AG04449 (cell line): Measurements from ENCODE around the gene URAD.
"Not testable (repeated sequence)": the region's sequence is repeated elsewhere in the genome, so short reads cannot be mapped to it uniquely, and the experiment has no call there.

ENCODE experiments used
- CTCF ChIA-PET: fragments of 350-600 bp; formaldehyde crosslinking; extraction: SDS; loops from one replicate; lab custom pipeline; 2021; ENCODE audit warnings: antibody characterized with exemption; lab: Yijun Ruan, JAX
- POLR2A ChIA-PET: fragments of 400-600, 350-600 bp; formaldehyde crosslinking; extraction: SDS; loops from one replicate; lab custom pipeline; 2020; ENCODE audit warnings: antibody characterized with exemption, inconsistent platforms; lab: Yijun Ruan, JAX
- DNase-seq: peaks from one replicate; pipeline ENCODE4 v3.0.0-alpha.2; 2010; ENCODE audit warnings: low read depth, low spot score
- H3K4me3 ChIP-seq: 2 replicates; pipeline ENCODE4 v1.5.1; 2011; ENCODE audit warnings: low read depth, mild to moderate bottlenecking, control low read depth, low read length
- TF ChIP-seq, protein P1 (sequence below): IDR thresholded peaks from one replicate; pipeline ENCODE4 v1.5.1; 2011; ENCODE audit warnings: mild to moderate bottlenecking, moderate library complexity, low read length, control low read depth, inconsistent platforms; ENCODE audit not compliant: insufficient read depth; ENCODE audit errors: missing control alignments

URAD gene

DNA sequence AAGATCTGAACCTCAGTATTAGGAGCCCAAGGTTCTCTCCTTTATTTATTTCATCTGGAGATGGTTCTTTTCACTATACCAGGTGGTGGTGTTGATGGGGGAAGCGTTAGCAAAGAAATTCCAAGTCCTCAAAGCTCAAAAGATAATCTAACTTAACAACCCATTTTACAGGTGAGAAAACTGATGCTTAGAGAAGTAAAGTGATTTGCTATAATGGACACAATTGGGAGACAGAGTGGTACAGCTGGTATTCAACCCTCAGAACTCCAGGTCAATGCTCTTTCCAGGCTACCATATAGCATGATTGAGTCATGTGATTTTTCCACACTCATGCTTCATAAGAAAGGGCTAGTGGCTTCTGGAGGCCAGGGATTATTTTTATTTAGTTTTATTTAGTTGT is 25.0 kb upstream of the URAD start:
- ChIA-PET POLR2A (no interaction called here), CTCF (no interaction called here)
- no peak for DNase-seq
- H3K4me3 ChIP-seq: no peak overlapping the region
- TF ChIP-seq, protein P1, sequence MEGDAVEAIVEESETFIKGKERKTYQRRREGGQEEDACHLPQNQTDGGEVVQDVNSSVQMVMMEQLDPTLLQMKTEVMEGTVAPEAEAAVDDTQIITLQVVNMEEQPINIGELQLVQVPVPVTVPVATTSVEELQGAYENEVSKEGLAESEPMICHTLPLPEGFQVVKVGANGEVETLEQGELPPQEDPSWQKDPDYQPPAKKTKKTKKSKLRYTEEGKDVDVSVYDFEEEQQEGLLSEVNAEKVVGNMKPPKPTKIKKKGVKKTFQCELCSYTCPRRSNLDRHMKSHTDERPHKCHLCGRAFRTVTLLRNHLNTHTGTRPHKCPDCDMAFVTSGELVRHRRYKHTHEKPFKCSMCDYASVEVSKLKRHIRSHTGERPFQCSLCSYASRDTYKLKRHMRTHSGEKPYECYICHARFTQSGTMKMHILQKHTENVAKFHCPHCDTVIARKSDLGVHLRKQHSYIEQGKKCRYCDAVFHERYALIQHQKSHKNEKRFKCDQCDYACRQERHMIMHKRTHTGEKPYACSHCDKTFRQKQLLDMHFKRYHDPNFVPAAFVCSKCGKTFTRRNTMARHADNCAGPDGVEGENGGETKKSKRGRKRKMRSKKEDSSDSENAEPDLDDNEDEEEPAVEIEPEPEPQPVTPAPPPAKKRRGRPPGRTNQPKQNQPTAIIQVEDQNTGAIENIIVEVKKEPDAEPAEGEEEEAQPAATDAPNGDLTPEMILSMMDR: no peak

- H3K4me3 ChIP-seq: no peak overlapping the region
- DNase-seq: no peak
- CTCF ChIA-PET: interaction anchor here (0.6 to 1.4 kb wide), 5 partner anchors 12 to 182 kb away, joined by 3 to 4 read pairs (median 3); partner anchors contain the start of gene URAD
- POLR2A ChIA-PET: no interaction called here
- TF ChIP-seq, protein P1: no peak
Observed at GRCh38 chr13:28012896-28013295, 24.4 kb upstream of the URAD start.

GRCh38 chr13:28012383-28012782 is 23.9 kb upstream of the URAD start:
- H3K4me3 ChIP-seq: no peak overlapping the region
- no peak for DNase-seq
- CTCF ChIA-PET: interaction anchor here (0.6 to 1.4 kb wide), 6 partner anchors 9 to 182 kb away, joined by 3 to 4 read pairs (median 3); partner anchors contain the start of gene URAD
- POLR2A ChIA-PET: no interaction called here
- TF ChIP-seq, protein P1: no peak

GRCh38 chr13:28010046-28010445 is 21.6 kb upstream of the URAD start:
- TF ChIP-seq, protein P1: no peak
- H3K4me3 ChIP-seq: no peak overlapping the region
- ChIA-PET POLR2A (no interaction called here), CTCF (no interaction called here)
- no peak for DNase-seq

- DNase-seq, POLR2A ChIA-PET: not testable (repeated sequence)
Observed at GRCh38 chr13:28005016-28005415, 16.5 kb upstream of the URAD start.

GRCh38 chr13:28002886-28003698 is 14.6 kb upstream of the URAD start:
- ChIA-PET POLR2A (no interaction called here), CTCF (interaction anchor here (0.9 to 1.5 kb wide), 3 partner anchors 9 to 176 kb away, joined by 3 to 6 read pairs (median 4); no protein-coding TSS in a partner anchor)
- TF ChIP-seq, protein P1: no peak
- no peak overlapping the region for H3K4me3 ChIP-seq
- no peak for DNase-seq

More at GRCh38 chr13:28005016-28005415, 16.5 kb upstream of the URAD start:
- H3K4me3 ChIP-seq, CTCF ChIA-PET: not testable (repeated sequence)
